Mucosa of stomach (tissue), 1 donor: ENCODE results near the gene APBB2.

ENCODE experiments used
- H3K27me3 ChIP-seq: one replicate; pipeline ENCODE4 v1.7.0; 2013; ENCODE audit warnings: mild to moderate bottlenecking, low read length; ENCODE audit not compliant: control insufficient read depth, insufficient read depth
- H3K36me3 ChIP-seq: one replicate; pipeline ENCODE4 v1.7.0; 2013; ENCODE audit warnings: low read length; ENCODE audit not compliant: control insufficient read depth, insufficient read depth
- H3K4me1 ChIP-seq: one replicate; pipeline ENCODE4 v1.7.0; 2013; ENCODE audit warnings: mild to moderate bottlenecking, low read length; ENCODE audit not compliant: control insufficient read depth, insufficient read depth
- H3K4me3 ChIP-seq: one replicate; pipeline ENCODE4 v1.7.0; 2013; ENCODE audit warnings: low read length
- H3K9ac ChIP-seq: one replicate; pipeline ENCODE4 v1.7.0; 2013; ENCODE audit warnings: mild to moderate bottlenecking, low read length, moderate library complexity
- H3K9me3 ChIP-seq: one replicate; pipeline ENCODE4 v1.7.0; 2013; ENCODE audit warnings: mild to moderate bottlenecking, low read length, moderate library complexity; ENCODE audit not compliant: control insufficient read depth
- donor health status: Pancreatic carcinoma.

The APBB2 gene

DNA sequence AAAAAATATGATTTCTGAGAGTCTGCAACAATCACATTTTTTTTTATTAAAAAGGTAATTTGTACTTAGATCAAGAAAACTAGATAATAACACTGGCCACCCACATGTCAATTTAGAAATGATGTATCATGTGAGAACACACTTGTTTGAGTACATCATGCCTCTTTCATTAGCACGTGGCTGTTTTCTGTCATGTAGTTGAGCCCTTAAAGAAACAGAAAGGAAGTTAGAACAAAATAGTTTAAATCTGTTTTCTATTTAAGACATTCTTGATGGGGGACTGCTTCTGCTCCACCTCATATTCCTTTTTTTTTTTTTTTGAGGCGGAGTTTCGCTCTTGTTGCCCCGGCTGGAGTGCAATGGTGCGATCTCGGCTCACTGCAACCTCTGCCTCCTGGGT lies 257.1 kb downstream of the APBB2 start:
- Histone ChIP-seq H3K9ac (no peak overlapping the region), H3K4me1 (no peaks in the 10 kb centered on the region), H3K9me3 (no peaks in the 10 kb centered on the region), H3K27me3 (no peaks in the 10 kb centered on the region), H3K36me3 (no peaks in the 10 kb centered on the region), H3K4me3 (no peak overlapping the region)

GRCh38 chr4:40956721-40957255 lies 257.6 kb downstream of the APBB2 start:
- no peak overlapping the region for H3K9ac ChIP-seq
- no peaks in the 10 kb centered on the region for H3K27me3 ChIP-seq
- no peaks in the 10 kb centered on the region for H3K4me1 ChIP-seq
- no peak overlapping the region for H3K4me3 ChIP-seq
- H3K9me3 ChIP-seq = no peaks in the 10 kb centered on the region
- H3K36me3 ChIP-seq = no peaks in the 10 kb centered on the region

- no peaks in the 10 kb centered on the region for H3K36me3 ChIP-seq
- no peaks in the 10 kb centered on the region for H3K4me1 ChIP-seq
- H3K4me3 ChIP-seq = no peak overlapping the region
- H3K27me3 ChIP-seq = no peaks in the 10 kb centered on the region
- H3K9me3 ChIP-seq = no peaks in the 10 kb centered on the region
- H3K9ac ChIP-seq = no peak overlapping the region
Measured at GRCh38 chr4:40954088-40954668, 260.2 kb downstream of the APBB2 start.

DNA sequence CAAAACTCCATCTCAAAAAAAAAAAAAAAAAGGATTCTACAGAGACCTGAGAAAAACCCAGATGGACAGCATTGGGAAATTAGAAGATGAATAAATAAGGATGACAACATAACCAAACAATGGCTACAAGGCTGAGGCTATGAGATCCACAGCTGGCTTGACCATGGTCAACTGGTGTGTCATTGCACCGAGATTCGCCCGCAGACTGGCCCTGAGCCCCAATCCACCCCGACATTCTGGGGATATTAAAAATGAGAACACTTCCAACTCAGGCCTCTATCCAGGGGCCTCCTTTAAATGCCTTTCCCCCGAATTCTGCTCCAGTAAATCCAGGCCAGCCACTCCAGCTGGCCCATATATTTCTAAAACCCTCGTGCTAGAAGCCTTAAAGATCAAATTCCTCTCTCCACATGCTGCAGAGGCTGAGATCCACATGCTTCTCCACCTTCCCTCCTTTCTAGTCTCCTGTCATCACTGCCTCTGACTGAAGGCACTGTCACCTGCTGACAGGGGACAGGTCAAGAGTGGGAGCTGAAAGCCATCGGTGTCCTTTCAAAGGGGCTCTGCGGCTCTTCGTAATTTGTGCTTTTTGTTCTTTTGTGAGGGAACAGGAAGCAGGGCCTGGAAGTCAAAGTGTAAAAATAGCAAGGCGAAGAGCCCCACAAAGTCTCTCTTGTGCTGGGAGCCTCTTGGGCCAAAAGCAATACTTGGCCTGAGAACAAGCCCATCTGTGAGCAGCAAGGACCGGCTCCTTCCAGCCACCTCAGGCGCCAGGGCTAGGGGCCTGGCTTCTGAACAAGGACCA lies 260.9 kb downstream of the APBB2 start:
- Histone ChIP-seq H3K4me3 (no peak overlapping the region), H3K27me3 (no peaks in the 10 kb centered on the region), H3K36me3 (no peaks in the 10 kb centered on the region), H3K9me3 (no peaks in the 10 kb centered on the region), H3K9ac (no peak overlapping the region), H3K4me1 (no peaks in the 10 kb centered on the region)

GRCh38 chr4:40952672-40953071 lies 261.7 kb downstream of the APBB2 start:
- no peaks in the 10 kb centered on the region for H3K4me1 ChIP-seq
- no peak overlapping the region for H3K4me3 ChIP-seq
- H3K36me3 ChIP-seq = no peaks in the 10 kb centered on the region
- no peak overlapping the region for H3K9ac ChIP-seq
- H3K27me3 ChIP-seq = no peaks in the 10 kb centered on the region
- H3K9me3 ChIP-seq = no peaks in the 10 kb centered on the region

- Histone ChIP-seq H3K4me1 (no peaks in the 10 kb centered on the region), H3K9me3 (no peaks in the 10 kb centered on the region), H3K4me3 (no peak overlapping the region), H3K9ac (no peak overlapping the region), H3K27me3 (no peaks in the 10 kb centered on the region), H3K36me3 (no peaks in the 10 kb centered on the region)
Measured at GRCh38 chr4:40952217-40952616, 262.1 kb downstream of the APBB2 start.

- no peaks in the 10 kb centered on the region for H3K9me3 ChIP-seq
- H3K4me3 ChIP-seq = no peak overlapping the region
- no peaks in the 10 kb centered on the region for H3K4me1 ChIP-seq
- H3K36me3 ChIP-seq = no peaks in the 10 kb centered on the region
- H3K9ac ChIP-seq = no peak overlapping the region
- no peaks in the 10 kb centered on the region for H3K27me3 ChIP-seq
Measured at GRCh38 chr4:40951026-40951425, 263.3 kb downstream of the APBB2 start.

DNA sequence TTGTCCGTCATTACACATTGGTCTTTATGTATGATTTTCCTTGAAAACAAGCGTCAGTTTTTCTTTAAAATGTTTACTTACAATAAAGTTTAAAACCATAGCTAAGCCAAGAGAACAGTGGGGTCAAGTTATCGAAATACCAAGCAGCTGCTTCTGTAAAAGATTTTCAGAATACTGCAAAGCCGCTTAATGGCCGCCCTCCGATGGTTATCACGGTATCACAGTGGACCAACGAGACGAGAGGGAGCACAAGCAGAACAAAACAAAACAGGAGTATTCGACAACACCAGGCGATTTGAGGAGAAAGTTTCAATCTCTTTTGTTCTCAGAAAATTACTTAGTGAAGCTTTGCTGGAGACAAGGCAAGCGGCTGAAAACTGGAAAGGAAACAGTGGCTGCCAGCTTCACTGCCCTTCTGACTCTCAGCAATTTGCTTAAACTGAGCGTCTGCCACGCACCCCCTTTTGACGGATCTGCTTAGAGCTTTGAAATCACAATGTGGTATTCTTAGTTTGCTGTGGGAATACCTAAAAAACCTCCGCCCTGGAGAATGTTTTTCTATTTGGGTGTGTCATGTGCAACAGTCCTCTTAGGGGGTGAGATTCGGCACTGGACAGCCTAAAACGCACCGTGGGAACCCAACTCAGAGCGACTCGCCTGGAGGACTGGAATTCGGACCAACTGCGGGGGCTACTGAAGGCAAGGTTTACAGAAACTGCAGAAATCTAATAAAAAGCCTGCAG lies 264.8 kb downstream of the APBB2 start:
- H3K4me3 ChIP-seq = no peak overlapping the region
- no peak overlapping the region for H3K9ac ChIP-seq
- H3K27me3 ChIP-seq = no peaks in the 10 kb centered on the region
- no peaks in the 10 kb centered on the region for H3K36me3 ChIP-seq
- no peaks in the 10 kb centered on the region for H3K9me3 ChIP-seq
- no peaks in the 10 kb centered on the region for H3K4me1 ChIP-seq

GRCh38 chr4:40948014-40948413 lies 266.3 kb downstream of the APBB2 start:
- Histone ChIP-seq H3K9me3 (no peaks in the 10 kb centered on the region), H3K36me3 (no peaks in the 10 kb centered on the region), H3K27me3 (no peaks in the 10 kb centered on the region), H3K9ac (no peak overlapping the region), H3K4me1 (no peaks in the 10 kb centered on the region), H3K4me3 (no peak overlapping the region)

DNA sequence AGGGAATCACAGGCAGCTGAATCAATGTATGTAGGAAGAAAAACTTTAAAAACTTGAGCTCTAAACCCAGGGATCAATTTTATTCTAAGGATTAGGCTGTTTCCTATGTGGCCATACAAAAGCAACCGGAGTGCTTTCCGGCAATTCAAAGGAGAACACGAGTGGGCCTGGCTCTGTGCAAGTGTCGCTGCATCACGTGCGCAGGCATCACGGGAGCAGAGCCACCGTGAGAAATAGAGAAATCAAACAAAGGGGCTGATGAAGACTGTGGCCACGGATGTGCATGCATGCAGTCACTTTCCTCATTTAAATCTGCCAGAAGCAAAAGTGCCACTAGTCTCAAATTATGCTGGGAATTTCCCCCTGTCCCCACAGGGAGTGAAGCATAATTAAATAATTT lies 267.7 kb downstream of the APBB2 start:
- H3K4me1 ChIP-seq = no peaks in the 10 kb centered on the region
- no peak overlapping the region for H3K9ac ChIP-seq
- no peaks in the 10 kb centered on the region for H3K36me3 ChIP-seq

GRCh38 chr4:40940756-40941155 lies 273.6 kb downstream of the APBB2 start:
- Histone ChIP-seq H3K36me3 (no peaks in the 10 kb centered on the region), H3K4me3 (no peak overlapping the region), H3K9me3 (no peaks in the 10 kb centered on the region), H3K4me1 (no peaks in the 10 kb centered on the region), H3K9ac (no peak overlapping the region), H3K27me3 (no peaks in the 10 kb centered on the region)

More for the DNA sequence above, 267.7 kb downstream of the APBB2 start:
- H3K9me3 ChIP-seq = no peaks in the 10 kb centered on the region
- H3K4me3 ChIP-seq = no peak overlapping the region
- H3K27me3 ChIP-seq = no peaks in the 10 kb centered on the region

GRCh38 chr4:40940317-40940741 lies 274.0 kb downstream of the APBB2 start:
- H3K9ac ChIP-seq = no peak overlapping the region
- H3K27me3 ChIP-seq = no peaks in the 10 kb centered on the region
- no peak overlapping the region for H3K4me3 ChIP-seq
- H3K36me3 ChIP-seq = no peaks in the 10 kb centered on the region
- no peaks in the 10 kb centered on the region for H3K9me3 ChIP-seq
- H3K4me1 ChIP-seq = no peaks in the 10 kb centered on the region
